Muscle layer of colon (tissue), 2 donors: Measurements from ENCODE around the gene SRGAP3.

Experiments used
- H3K27ac ChIP-seq: one replicate; pipeline ENCODE4 v1.7.0; 2013; ENCODE audit warnings: low read depth, mild to moderate bottlenecking, low read length, moderate library complexity
- H3K27me3 ChIP-seq, 2 donors: one replicate each; pipeline ENCODE4 v1.7.0; 2013; ENCODE audit warnings: low read length in 2 of 2, mild to moderate bottlenecking in 2 of 2; ENCODE audit not compliant: insufficient read depth in 2 of 2, control insufficient read depth in 1 of 2
- H3K36me3 ChIP-seq: one replicate; pipeline ENCODE4 v1.7.0; 2013; ENCODE audit warnings: mild to moderate bottlenecking, low read length; ENCODE audit not compliant: insufficient read depth
- H3K4me1 ChIP-seq: one replicate; pipeline ENCODE4 v1.7.0; 2013; ENCODE audit warnings: mild to moderate bottlenecking, low read length; ENCODE audit not compliant: insufficient read depth
- H3K4me3 ChIP-seq, 2 donors: one replicate each; pipeline ENCODE4 v1.7.0; 2013; ENCODE audit warnings: low read length in 2 of 2, low read depth in 1 of 2, mild to moderate bottlenecking in 1 of 2, moderate library complexity in 1 of 2
- H3K9ac ChIP-seq: one replicate; pipeline ENCODE4 v1.7.0; 2013; ENCODE audit warnings: low read length
- H3K9me3 ChIP-seq: one replicate; pipeline ENCODE4 v1.7.0; 2013; ENCODE audit warnings: mild to moderate bottlenecking, low read length
- donor health status: abdominal sarcoma.
- donor health status: Adenocarcinoma of cecum.

The SRGAP3 gene

DNA sequence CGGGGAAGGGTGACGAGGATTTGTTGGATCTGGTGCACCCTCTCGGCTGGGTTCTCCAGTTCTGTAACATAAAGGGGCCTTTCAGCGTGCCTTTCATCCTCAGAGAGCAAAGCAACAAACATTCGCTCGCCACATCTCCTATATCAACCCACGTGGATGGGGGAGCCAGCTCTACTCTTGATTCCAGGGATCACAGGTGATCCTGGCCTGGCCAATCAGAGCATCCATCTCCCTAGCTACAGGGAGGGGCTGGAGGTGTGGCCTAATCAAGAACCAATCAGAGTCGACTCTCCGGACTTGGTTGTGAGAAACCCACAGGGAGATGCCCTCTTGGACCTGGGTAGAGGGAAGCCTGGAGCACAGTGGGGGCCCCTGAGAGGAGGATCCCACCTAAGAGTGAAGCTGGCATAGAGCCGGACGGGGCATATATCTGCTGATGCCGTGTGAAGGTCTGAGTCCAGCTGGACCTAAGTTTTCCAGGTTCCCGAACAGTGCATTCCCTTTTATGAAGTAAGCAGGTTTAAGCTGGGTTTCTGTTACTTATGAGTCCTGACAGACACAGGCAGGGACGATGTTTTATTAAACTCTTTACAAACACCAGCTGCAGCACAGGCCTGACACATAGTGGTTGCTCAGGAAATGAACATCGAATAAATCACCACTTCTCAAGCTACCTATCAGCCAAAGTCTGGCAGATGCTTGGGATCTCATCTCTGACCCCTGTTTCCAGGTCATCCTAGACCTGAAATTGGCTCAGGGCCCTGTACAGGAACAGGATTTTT, 235.5 kb downstream of the SRGAP3 start:
- no peak overlapping the region for H3K4me3 ChIP-seq
- H3K4me1 ChIP-seq, result no peaks in the 10 kb centered on the region
- H3K9ac ChIP-seq, result no peak overlapping the region
- no peaks in the 10 kb centered on the region for H3K9me3 ChIP-seq
- H3K36me3 ChIP-seq, result no peaks in the 10 kb centered on the region
- H3K27me3 ChIP-seq, result no peaks in the 10 kb centered on the region
- no peak overlapping the region for H3K27ac ChIP-seq

DNA sequence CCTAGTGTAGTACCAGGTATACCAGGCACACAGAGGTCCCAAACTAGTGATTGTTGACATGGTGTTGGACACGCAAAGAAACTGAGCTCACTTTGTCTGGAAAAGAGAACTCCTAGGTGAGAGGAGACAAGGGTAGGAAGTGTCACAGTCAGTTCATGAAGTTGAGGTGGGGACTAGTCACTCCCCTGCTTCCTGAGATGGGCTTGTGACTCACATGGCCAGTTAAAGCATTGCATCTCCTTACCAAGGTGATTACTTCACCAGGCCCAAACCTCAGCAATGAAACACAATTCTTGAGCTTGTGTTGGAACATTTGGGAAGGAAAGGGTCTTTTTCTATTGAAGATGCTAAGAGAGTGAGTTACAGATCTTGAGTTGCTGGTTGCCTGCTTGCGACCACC, 236.9 kb downstream of the SRGAP3 start:
- H3K4me3 ChIP-seq, result no peak overlapping the region
- H3K9me3 ChIP-seq, result no peaks in the 10 kb centered on the region
- no peaks in the 10 kb centered on the region for H3K36me3 ChIP-seq
- H3K4me1 ChIP-seq, result no peaks in the 10 kb centered on the region
- H3K27ac ChIP-seq, result no peak overlapping the region
- H3K27me3 ChIP-seq, result no peaks in the 10 kb centered on the region
- no peak overlapping the region for H3K9ac ChIP-seq

DNA sequence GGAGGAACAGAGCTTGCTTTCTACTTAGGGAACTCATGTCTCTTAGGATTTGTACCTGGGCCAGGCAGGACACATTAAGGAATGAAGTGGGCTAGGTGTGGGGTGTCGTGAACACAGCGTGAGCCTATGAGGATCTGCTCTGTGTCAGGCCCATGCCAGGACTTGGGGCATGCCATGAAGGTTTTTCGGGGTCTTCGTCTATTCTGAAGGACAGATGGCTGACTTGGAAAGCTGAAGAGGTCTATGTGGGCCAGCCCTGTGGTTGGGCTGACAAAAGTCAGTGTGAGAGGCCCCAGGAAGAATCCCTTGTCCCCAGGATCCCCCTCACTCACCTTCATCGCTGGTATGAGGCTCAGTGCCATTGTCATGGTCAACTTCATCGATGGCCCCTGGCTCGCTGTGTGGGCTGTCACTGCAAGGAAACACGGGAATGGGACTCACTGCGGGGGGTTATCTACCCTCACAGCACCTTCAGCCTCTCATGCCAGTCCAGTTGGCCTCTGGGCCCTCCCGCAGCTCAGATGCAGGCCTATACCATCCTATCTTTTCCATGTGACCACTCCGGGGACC, 239.4 kb downstream of the SRGAP3 start:
- Histone ChIP-seq H3K4me1 (no peaks in the 10 kb centered on the region), H3K9me3 (no peaks in the 10 kb centered on the region), H3K36me3 (no peaks in the 10 kb centered on the region), H3K4me3 (no peak overlapping the region), H3K27me3 (no peaks in the 10 kb centered on the region), H3K9ac (no peak overlapping the region), H3K27ac (no peak overlapping the region)

DNA sequence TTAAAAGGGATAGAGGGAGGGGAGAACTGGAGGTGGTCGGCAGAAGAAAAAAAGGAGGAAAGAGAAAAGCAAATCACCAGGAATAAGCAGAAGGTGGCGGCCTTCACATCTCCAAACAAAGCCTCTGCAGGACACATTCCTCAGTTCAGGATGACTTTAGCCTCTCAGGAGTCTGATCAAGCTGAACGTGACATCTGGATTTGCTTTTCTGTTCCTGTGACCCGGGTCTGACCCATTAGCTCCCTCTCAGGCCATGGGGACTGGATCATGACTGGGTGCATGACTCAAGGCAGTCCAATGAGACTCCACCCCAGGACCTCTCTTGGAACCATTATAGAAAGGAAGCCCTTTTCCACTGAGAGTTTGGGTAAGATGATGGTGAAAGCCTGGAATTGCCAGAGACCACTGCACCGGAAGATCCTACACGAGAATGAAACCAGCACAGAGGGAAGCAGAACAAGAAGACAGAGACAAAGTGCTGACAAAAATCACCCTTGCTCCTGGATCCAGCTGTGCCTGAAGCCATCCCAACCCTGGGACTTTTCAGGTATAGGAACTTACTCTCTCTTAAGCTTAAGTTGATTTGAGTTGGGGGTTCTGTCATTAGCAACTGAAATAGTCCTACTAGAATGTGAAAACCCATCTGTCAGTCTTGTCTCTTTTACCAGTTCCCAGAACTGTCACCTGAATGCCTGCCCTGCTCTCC, 240.7 kb downstream of the SRGAP3 start:
- Histone ChIP-seq H3K27ac (no peak overlapping the region), H3K36me3 (no peaks in the 10 kb centered on the region), H3K27me3 (no peaks in the 10 kb centered on the region), H3K9me3 (no peaks in the 10 kb centered on the region), H3K4me1 (no peaks in the 10 kb centered on the region), H3K4me3 (no peak overlapping the region), H3K9ac (no peak overlapping the region)

DNA sequence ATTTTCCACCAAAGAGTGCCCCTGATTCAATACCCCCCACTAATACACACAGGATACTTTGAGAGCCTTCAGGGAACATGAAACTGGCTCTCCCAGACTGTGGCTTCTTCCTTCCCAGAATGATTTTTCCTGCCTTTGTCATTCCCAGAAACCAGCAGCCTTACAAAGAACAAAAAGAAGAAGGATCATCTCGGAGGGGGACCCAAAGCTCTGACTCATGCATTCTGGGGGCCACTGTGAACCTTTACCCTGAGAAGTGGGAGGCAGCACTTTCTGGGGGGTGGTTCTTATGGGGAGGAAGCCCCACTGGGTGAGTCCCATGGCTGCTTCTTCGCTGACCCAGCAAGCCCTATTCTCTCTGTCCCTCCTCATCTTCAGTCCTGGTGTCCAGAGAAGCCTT, 241.5 kb downstream of the SRGAP3 start:
- H3K9ac ChIP-seq, result no peak overlapping the region
- no peaks in the 10 kb centered on the region for H3K9me3 ChIP-seq
- H3K36me3 ChIP-seq, result no peaks in the 10 kb centered on the region
- no peaks in the 10 kb centered on the region for H3K27me3 ChIP-seq
- H3K27ac ChIP-seq, result no peak overlapping the region
- no peaks in the 10 kb centered on the region for H3K4me1 ChIP-seq
- no peak overlapping the region for H3K4me3 ChIP-seq

DNA sequence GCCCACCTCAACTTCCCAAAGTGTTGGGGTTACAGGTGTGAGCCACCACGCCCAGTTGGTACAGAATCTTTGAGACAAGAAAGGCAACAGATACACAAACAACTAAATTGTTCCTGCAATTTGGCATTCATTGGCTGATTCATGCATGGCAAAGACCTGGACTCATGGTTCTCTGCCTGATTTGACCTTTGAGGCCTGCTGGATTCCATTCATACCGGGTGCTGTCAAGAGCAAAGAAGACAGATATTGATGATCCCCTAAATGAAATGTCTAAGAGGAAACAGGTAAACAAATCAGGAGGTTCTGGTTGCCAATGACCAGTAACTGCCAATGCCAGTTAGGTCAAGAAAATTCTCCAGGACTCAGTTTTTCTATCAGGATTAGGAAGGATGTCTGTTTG, 242.2 kb downstream of the SRGAP3 start:
- Histone ChIP-seq H3K9me3 (no peaks in the 10 kb centered on the region), H3K4me3 (no peak overlapping the region), H3K36me3 (no peaks in the 10 kb centered on the region), H3K27me3 (no peaks in the 10 kb centered on the region), H3K27ac (no peak overlapping the region), H3K4me1 (no peaks in the 10 kb centered on the region), H3K9ac (no peak overlapping the region)

DNA sequence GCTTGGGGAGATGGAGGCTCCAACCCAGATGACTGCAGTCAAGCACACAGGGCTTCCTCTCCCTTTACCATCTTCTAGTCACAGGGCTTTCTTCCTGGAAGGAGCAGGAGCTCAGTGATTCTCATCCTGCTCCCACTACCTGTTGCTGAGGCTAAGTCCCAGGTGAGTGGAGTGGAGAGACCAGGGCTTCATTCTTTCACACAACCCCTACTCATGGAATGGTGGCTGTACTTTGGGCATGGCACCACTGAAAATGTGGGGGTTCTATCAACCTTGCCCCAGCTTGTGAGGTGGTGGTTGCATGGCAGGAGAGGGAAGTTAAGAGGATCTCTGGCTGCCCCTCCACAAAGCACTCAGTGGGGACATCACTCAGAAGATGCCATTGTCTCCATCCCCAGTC, 249.4 kb downstream of the SRGAP3 start:
- H3K4me3 ChIP-seq, result no peak overlapping the region
- H3K9ac ChIP-seq, result no peak overlapping the region
- H3K27ac ChIP-seq, result no peak overlapping the region
- H3K4me1 ChIP-seq, result peaks cover 16% of the 10 kb centered on the region
- no peaks in the 10 kb centered on the region for H3K9me3 ChIP-seq
- H3K36me3 ChIP-seq, result no peaks in the 10 kb centered on the region
- no peaks in the 10 kb centered on the region for H3K27me3 ChIP-seq

DNA sequence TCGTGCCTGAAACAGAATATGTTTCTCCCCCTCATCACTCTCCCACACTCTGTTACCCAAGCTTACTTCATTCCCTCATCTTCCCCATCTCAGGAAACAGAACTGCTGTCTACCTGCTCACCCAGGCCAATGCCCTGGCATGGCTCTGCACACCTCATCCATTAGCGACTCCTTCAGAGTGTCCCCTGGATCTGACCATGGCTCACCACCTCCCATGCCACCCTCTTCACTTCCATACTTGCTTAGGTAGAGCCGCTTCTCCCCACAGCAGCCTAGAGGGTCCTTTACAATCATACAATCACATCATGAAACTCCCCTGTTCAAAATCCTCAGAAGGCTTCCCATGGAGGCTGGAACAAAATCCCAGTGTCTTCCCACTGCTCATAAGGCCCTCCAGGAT, 252.3 kb downstream of the SRGAP3 start:
- no peak overlapping the region for H3K9ac ChIP-seq
- no peaks in the 10 kb centered on the region for H3K36me3 ChIP-seq
- H3K9me3 ChIP-seq, result no peaks in the 10 kb centered on the region
- peaks cover 16% of the 10 kb centered on the region for H3K4me1 ChIP-seq
- H3K27ac ChIP-seq, result no peak overlapping the region
- H3K4me3 ChIP-seq, result peak overlapping the region in 1 of 2 donors; percentile 11
- H3K27me3 ChIP-seq, result no peaks in the 10 kb centered on the region

DNA sequence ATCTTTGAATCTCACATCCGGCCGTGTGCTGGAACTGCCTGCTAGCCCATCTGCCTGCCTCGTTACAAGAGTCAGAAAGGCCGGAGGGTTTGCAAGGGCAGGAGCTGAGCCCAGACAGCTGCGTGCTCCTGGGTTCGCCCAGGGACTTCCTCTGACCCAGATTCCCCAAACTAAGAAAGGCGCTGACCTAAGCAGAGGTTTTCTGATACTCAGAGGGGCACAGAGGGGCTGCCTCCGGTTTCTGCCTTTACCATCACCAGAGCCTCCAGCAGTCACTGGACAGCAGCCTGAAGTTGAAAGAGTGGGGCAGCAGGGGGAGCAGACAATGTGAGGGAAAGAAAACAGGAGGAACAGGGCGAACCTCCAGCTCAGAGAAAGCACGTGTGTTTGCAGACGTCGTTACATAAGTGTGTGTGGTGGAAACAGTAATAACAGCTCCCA, 252.7 kb downstream of the SRGAP3 start:
- Histone ChIP-seq H3K9ac (no peak overlapping the region), H3K4me1 (peaks cover 16% of the 10 kb centered on the region), H3K9me3 (no peaks in the 10 kb centered on the region), H3K27ac (peak overlapping the region; percentile 30), H3K4me3 (peak overlapping the region in 1 of 2 donors; percentile 11), H3K36me3 (no peaks in the 10 kb centered on the region), H3K27me3 (no peaks in the 10 kb centered on the region)

DNA sequence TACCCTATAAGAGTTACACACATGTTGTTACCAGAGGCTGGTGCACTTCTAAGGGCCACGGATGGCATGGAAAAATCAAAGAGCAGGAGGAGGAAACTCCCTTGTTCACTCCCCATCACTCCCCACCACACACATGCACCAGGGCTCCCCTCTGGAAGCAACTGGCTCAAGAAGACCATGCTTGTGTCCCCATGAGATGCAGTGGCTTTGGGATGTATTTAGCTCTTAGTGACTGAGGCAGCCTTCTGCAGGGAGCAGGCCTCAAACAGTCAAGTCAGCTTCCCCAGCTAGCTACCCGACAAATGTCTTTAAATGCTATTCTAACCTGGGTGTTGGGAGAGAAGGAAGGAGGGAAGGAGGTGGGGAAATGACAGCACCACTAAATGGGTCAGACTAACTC, 253.2 kb downstream of the SRGAP3 start:
- no peaks in the 10 kb centered on the region for H3K27me3 ChIP-seq
- no peaks in the 10 kb centered on the region for H3K9me3 ChIP-seq
- peak overlapping the region; percentile 30 for H3K27ac ChIP-seq
- H3K36me3 ChIP-seq, result no peaks in the 10 kb centered on the region
- H3K9ac ChIP-seq, result no peak overlapping the region
- no peak overlapping the region for H3K4me3 ChIP-seq
- peaks cover 16% of the 10 kb centered on the region for H3K4me1 ChIP-seq

DNA sequence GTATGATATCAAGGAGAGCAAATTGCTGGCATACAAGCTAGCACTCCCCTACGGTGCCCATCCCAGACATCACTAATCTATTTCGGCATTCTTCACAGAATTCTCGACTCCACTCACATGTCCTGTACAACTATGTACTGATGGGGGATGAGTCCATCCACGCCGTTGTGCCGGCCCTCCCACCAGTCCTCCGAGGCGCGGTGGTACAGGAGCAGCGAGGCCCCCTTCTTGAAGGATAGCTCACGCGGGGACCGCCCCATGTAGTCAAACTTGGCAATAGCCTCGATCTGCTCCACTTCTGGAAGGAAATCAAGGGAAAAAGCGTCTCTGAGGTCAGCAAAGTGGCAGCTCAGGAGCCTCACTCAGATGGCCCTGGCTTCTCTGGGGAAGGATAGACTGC, 255.2 kb downstream of the SRGAP3 start:
- Histone ChIP-seq H3K9ac (no peak overlapping the region), H3K4me1 (peaks cover 16% of the 10 kb centered on the region), H3K9me3 (no peaks in the 10 kb centered on the region), H3K27ac (no peak overlapping the region), H3K27me3 (no peaks in the 10 kb centered on the region), H3K4me3 (no peak overlapping the region), H3K36me3 (no peaks in the 10 kb centered on the region)
